GM18870 (cell line): ENCODE results near the gene ALKBH6.
A peak's percentile ranks its signal among the peaks of the same experiment; 100 is the strongest.

Experiments
- ATAC-seq: cut with Tn5 transposase; IDR thresholded peaks from one replicate; pipeline ENCODE4 v1.9.1; 2021; ENCODE audit warnings: moderate library complexity; ENCODE audit not compliant: unreplicated experiment

ALKBH6 gene

GRCh38 chr19:36030264-36031148 is 16.5 kb upstream of the ALKBH6 start:
- ATAC-seq = no peak

- ATAC-seq = no peak
Measured at GRCh38 chr19:36028313-36029041, 14.5 kb upstream of the ALKBH6 start.

GRCh38 chr19:36027696-36028095 is 13.7 kb upstream of the ALKBH6 start:
- no peak for ATAC-seq

- ATAC-seq = no peak
Measured at GRCh38 chr19:36026091-36026876, 12.3 kb upstream of the ALKBH6 start.

- ATAC-seq = no peak
Measured at GRCh38 chr19:36025541-36025940, 11.5 kb upstream of the ALKBH6 start.

- ATAC-seq = no peak
Measured at GRCh38 chr19:36023432-36023831, 9.4 kb upstream of the ALKBH6 start.

GRCh38 chr19:36019061-36019670 is 5.2 kb upstream of the ALKBH6 start:
- ATAC-seq = no peak

- no peak for ATAC-seq
Measured at GRCh38 chr19:36013280-36014011, 567 bp downstream of the ALKBH6 start.

GRCh38 chr19:36010402-36010801 is 3.6 kb downstream of the ALKBH6 start:
- ATAC-seq = no peak

GRCh38 chr19:36009633-36010379 is 4.2 kb downstream of the ALKBH6 start:
- no peak for ATAC-seq

- no peak for ATAC-seq
Measured at GRCh38 chr19:36009220-36009619, 4.8 kb downstream of the ALKBH6 start.

- no peak for ATAC-seq
Measured at GRCh38 chr19:36008336-36008978, 5.6 kb downstream of the ALKBH6 start, which contains the start of gene SYNE4. Gene SYNE4 (minus strand): TSS chr19:36008813. CDS start chr19:36008681, 132 bp downstream.

- no peak for ATAC-seq
Measured at GRCh38 chr19:36006955-36007354, 7.1 kb downstream of the ALKBH6 start.

- no peak for ATAC-seq
Measured at GRCh38 chr19:36003284-36003683, 10.7 kb downstream of the ALKBH6 start.

GRCh38 chr19:36001605-36002004 is 12.4 kb downstream of the ALKBH6 start:
- no peak for ATAC-seq

- ATAC-seq = no peak
Measured at GRCh38 chr19:35996777-35997176, 17.2 kb downstream of the ALKBH6 start.

GRCh38 chr19:35995048-35995993 is 18.7 kb downstream of the ALKBH6 start, which contains the start of gene SDHAF1:
Gene SDHAF1 (plus strand): TSS chr19:35995188. CDS start chr19:35995275, 87 bp downstream.
- peak; percentile 82 for ATAC-seq
